Adrenal gland (tissue), 12 donors: ENCODE measurements around the gene EFNA5. TPM values are rescaled to one million over a fixed set of nuclear protein-coding genes. Genes with fewer than 3 reads are reported as not detected.

Experiments used
- DNase-seq, 7 donors: peaks; one replicate each; pipeline ENCODE4 v3.0.0-alpha.2; 2019 to 2020
- H3K27ac ChIP-seq, 5 donors: fragments of 200-600 bp; sonication (generic) in 4 of 5; 1 replicate in 3 of 5; 2 replicates in 2 of 5; pipeline versions ENCODE4 v1.5.1 to v1.8.0; 2016 to 2020; ENCODE audit warnings: mild to moderate bottlenecking in 1 of 5
- H3K27me3 ChIP-seq: fragments of 200-600 bp; 2 replicates; pipeline ENCODE4 v1.8.0; 2021
- H3K36me3 ChIP-seq, 2 donors: fragments of 200-600 bp; replicated peaks in 1 of 2; 1 replicate in 1 of 2; 2 replicates in 1 of 2; pipeline versions ENCODE4 v1.5.1 to v1.8.0; 2018 to 2022
- H3K4me1 ChIP-seq, 2 donors: fragments of 200-600 bp; replicated peaks in 1 of 2; 1 replicate in 1 of 2; 2 replicates in 1 of 2; pipeline versions ENCODE4 v1.5.1 to v1.8.0; 2018 to 2021
- H3K4me3 ChIP-seq, 4 donors: fragments of 200-600 bp; sonication (generic) in 3 of 4; one replicate each; pipeline ENCODE4 v1.5.1; 2016 to 2018
- H3K9me3 ChIP-seq, 3 donors: fragments of 200-600 bp; sonication (generic) in 1 of 3; replicated peaks in 1 of 3; 1 replicate in 2 of 3; 2 replicates in 1 of 3; pipeline versions ENCODE4 v1.5.1 to v1.8.0; 2016 to 2021
- CTCF ChIP-seq, 6 experiments: fragments of 450-650 bp in 4 of 6; fragments of 200-600 bp in 2 of 6; sonication (generic) in 1 of 6; IDR thresholded peaks; 1 replicate in 5 of 6; 2 replicates in 1 of 6; pipeline versions ENCODE4 v1.5.1 to v1.8.0; 2016 to 2021; ENCODE audit warnings: antibody characterized with exemption in 6 of 6, mild to moderate bottlenecking in 2 of 6, moderate library complexity in 1 of 6
- POLR2A ChIP-seq, 2 donors: fragments of 450-650 bp; IDR thresholded peaks; one replicate each; pipeline ENCODE4 v1.6.1; 2017; ENCODE audit warnings: antibody characterized with exemption in 2 of 2, mild to moderate bottlenecking in 2 of 2, moderate library complexity in 1 of 2
- WGBS, 4 donors: extraction: QIAGEN DNeasy Blood & Tissue Kit in 2 of 4; methylation state at CpG; one replicate each; pipeline versions ENCODE4 v1.1.5 to v1.1.7; 2013 to 2017; 5-methylcytosine and 5-hydroxymethylcytosine counted together
- intact Hi-C, 2 donors: fragments of 100-400 bp; cut with DNase I; formaldehyde crosslinking; loops; one replicate each; pipeline versions ENCODE4 v1.14.1 to v1.15.0; 2022 to 2023
- polyA plus RNA-seq, 3 donors: library from polyadenylated mRNA; stranded (reverse); fragments of 200-250 nt in 2 of 3; fragments of 350-450 nt in 1 of 3; fragmentation: Illumina TruSeq in 1 of 3; extraction: RNeasy Lipid Tissue Mini Kit (QIAGEN cat#74804) in 1 of 3; gene quantifications; one replicate each; pipeline ENCODE4 v1.2.3, GENCODE V29; 2013 to 2014
- total RNA-seq, 9 donors: library from RNA; depleted of rRNA in 4 of 9; stranded (reverse); fragments of >200 nt in 4 of 9; fragments of 120-200 nt in 1 of 9; fragmentation: NEBNext Ultra II Directional in 1 of 9; extraction: Animal tissue kit (Norgen Biotek cat#: 25700) in 1 of 9; gene quantifications; one replicate each; pipeline versions ENCODE4 v1.1.0 to v1.2.4, GENCODE V29; 2013 to 2023
- donor health status: healthy with polysubstance abuse.
- donor health status: Bipolar disorder and iron deficiency.
- donor health status: DM: yes; HTN: yes; CAD: no.
- donor health status: DM: no; HTN: no; CAD: no.
- donor health status: DM: no; HTN: no; CAD: no.
- donor health status: DM: yes; HTN: yes; CAD: no.

The EFNA5 gene
- total and polyA plus RNA-seq, 12 donors, result 0.06 to 11.8 (median 1.6) TPM

GRCh38 chr5:107512029-107512428, 158.7 kb downstream of the EFNA5 start:
- WGBS, 4 donors, result 87 to 95% (median 92%) methylated on average over 3 of the region's 3 CpGs
- Histone ChIP-seq H3K4me3 (no peak overlapping the region), H3K36me3 (no peaks in the 10 kb centered on the region), H3K27me3 (no peaks in the 10 kb centered on the region), H3K27ac (no peak overlapping the region), H3K4me1 (no peaks in the 10 kb centered on the region), H3K9me3 (no peaks in the 10 kb centered on the region)
- DNase-seq, result no peak
- intact Hi-C loops, result no loop called here
- TF ChIP-seq CTCF (IDR thresholded peaks at IDR 0.05) (no peak), POLR2A (IDR thresholded peaks at IDR 0.05) (no peak)

GRCh38 chr5:107510125-107510524, 160.6 kb downstream of the EFNA5 start:
- Histone ChIP-seq H3K27me3 (no peaks in the 10 kb centered on the region), H3K27ac (no peak overlapping the region), H3K9me3 (no peaks in the 10 kb centered on the region), H3K36me3 (no peaks in the 10 kb centered on the region), H3K4me1 (no peaks in the 10 kb centered on the region), H3K4me3 (no peak overlapping the region)
- 82 to 87% (median 86%) methylated on average over 3 of the region's 3 CpGs for WGBS, 4 donors
- intact Hi-C loops, result no loop called here
- no peak for DNase-seq
- TF ChIP-seq POLR2A (IDR thresholded peaks at IDR 0.05) (no peak), CTCF (IDR thresholded peaks at IDR 0.05) (no peak)

GRCh38 chr5:107508097-107508496, 162.6 kb downstream of the EFNA5 start:
- no peak for TF ChIP-seq CTCF (IDR thresholded peaks at IDR 0.05)
- TF ChIP-seq POLR2A (IDR thresholded peaks at IDR 0.05), result no peak
- intact Hi-C loops, result no loop called here

GRCh38 chr5:107505763-107506534, 164.8 kb downstream of the EFNA5 start:
- no peak for DNase-seq
- 80 to 91% (median 87%) methylated on average over 3 of the region's 3 CpGs for WGBS, 4 donors
- no peaks in the 10 kb centered on the region for H3K4me1 ChIP-seq
- no peaks in the 10 kb centered on the region for H3K9me3 ChIP-seq
- no peak overlapping the region for H3K4me3 ChIP-seq
- no peak for TF ChIP-seq CTCF (IDR thresholded peaks at IDR 0.05)
- no peak for TF ChIP-seq POLR2A (IDR thresholded peaks at IDR 0.05)
- intact Hi-C loops, result no loop called here
- H3K36me3 ChIP-seq, result no peaks in the 10 kb centered on the region
- H3K27ac ChIP-seq, result no peak overlapping the region
- H3K27me3 ChIP-seq, result no peaks in the 10 kb centered on the region

More at GRCh38 chr5:107508097-107508496, 162.6 kb downstream of the EFNA5 start:
- Histone ChIP-seq H3K27ac (no peak overlapping the region), H3K4me1 (no peaks in the 10 kb centered on the region), H3K4me3 (no peak overlapping the region), H3K27me3 (no peaks in the 10 kb centered on the region), H3K36me3 (no peaks in the 10 kb centered on the region), H3K9me3 (no peaks in the 10 kb centered on the region)
- 68 to 87% (median 85%) methylated on average over 4 of the region's 4 CpGs for WGBS, 4 donors
- no peak for DNase-seq
